ENCODE measurements around the gene CNKSR3. TPM values are rescaled to one million over a fixed set of nuclear protein-coding genes. Genes with fewer than 3 reads are reported as not detected.

The CNKSR3 gene

DNA sequence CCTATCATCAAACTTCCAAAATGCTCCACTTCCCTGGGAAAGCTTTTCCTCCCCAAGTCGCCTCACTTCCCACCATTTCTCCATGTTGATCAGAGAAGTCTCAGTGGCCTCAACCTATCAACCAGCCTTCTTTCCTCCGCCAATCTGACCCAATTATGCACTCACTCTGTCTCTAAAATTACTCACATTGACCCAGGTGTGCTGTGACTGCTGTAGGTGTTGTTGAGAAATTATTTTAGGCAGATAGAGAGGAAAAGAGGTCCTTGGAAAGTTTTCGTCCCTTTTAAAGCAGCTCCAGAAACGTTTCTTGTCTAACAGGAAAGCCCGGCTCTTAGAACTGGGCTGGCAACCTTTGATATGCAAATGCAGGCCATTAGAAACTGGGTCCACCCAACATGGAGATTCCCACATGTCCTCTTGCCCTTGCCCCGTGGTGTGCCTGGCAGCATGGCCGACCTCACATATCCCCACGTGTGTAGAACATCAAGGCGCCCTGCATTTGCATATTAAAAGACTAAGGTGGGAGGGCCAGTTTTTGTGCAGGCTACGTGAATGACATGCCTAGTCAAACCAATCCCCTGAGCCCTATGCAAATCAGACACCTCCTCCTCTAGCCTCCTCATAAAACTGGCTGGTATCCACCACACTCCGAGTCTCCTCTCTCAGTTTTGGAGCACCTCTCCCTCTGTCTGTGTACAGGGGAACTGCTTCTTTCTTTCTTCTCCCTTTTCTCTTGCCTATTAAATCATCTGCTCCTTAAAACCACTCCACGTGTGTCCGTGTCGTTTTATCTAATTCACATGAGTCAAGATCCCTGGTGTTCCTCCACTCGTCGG, 166.8 kb downstream of the CNKSR3 start:
- no peak overlapping the region for H2BK120ac ChIP-seq (ENCODE audit: low read depth, low read length)
- no peak overlapping the region for H2BK15ac ChIP-seq (replicated peaks; ENCODE audit: low read depth)
- DNase-seq: peak; percentile 89
- no peaks in the 10 kb centered on the region for H3K79me1 ChIP-seq (ENCODE audit: low read length)
- no peak overlapping the region for H4K8ac ChIP-seq (ENCODE audit: low read depth, low read length)
- H3K4me1 ChIP-seq (ENCODE audit: control insufficient read depth, low read depth, low read length): peaks cover 2% of the 10 kb centered on the region
- H3K36me3 ChIP-seq (ENCODE audit: control insufficient read depth, insufficient read depth, low read length): no peaks in the 10 kb centered on the region
- no peak overlapping the region for H3K18ac ChIP-seq (ENCODE audit: low read length)
- H2AK5ac ChIP-seq (ENCODE audit: low read length): no peak overlapping the region
- WGBS (ENCODE audit: extremely low coverage, insufficient coverage, low lambda C conversion rate): no CpG with 5 or more reads among the region's 16 CpGs
- H3K79me2 ChIP-seq (ENCODE audit: control insufficient read depth, insufficient read depth, low read length): no peaks in the 10 kb centered on the region
- no peak overlapping the region for H2BK5ac ChIP-seq (ENCODE audit: low read length)
- H3K4me2 ChIP-seq (ENCODE audit: low read length): no peak overlapping the region
- H3K4me3 ChIP-seq (ENCODE audit: low read length): no peak overlapping the region
- H3K27me3 ChIP-seq (ENCODE audit: insufficient read depth, low read length, poor library complexity): no peaks in the 10 kb centered on the region
- no peak overlapping the region for H3K23ac ChIP-seq (ENCODE audit: low read length)
- H3K4ac ChIP-seq (ENCODE audit: low read depth, low read length): no peak overlapping the region
- no peak overlapping the region for H3K9ac ChIP-seq (ENCODE audit: low read length)
- H3K56ac ChIP-seq (ENCODE audit: low read length): peak overlapping the region; percentile 6
- H4K5ac ChIP-seq (ENCODE audit: low read length): no peak overlapping the region
- no peak overlapping the region for H3K27ac ChIP-seq (ENCODE audit: low read depth, low read length)

DNA sequence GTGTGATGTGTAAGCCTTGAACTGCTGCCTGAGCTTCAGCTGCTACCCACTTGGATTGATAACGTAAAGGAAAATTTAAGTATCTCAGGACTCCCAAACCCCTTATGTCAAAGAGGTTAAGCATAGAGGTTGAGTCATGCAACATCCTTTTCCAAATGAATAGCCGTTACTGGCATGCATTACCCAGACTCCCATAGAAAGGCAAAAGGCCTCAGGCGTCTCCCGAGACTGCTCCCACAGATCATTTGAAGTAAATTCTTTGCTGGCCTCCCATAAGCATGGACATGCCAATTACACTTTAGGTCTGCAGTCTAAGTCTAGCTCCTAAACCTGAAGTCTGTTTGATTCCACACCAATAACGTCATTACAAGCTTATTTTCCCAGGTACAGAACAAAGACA, 168.6 kb downstream of the CNKSR3 start:
- DNase-seq: peak; percentile 41
- no peak overlapping the region for H3K4me3 ChIP-seq (ENCODE audit: low read length)
- H4K5ac ChIP-seq (ENCODE audit: low read length): no peak overlapping the region
- no peak overlapping the region for H3K27ac ChIP-seq (ENCODE audit: low read depth, low read length)
- no peaks in the 10 kb centered on the region for H3K79me2 ChIP-seq (ENCODE audit: control insufficient read depth, insufficient read depth, low read length)
- H3K18ac ChIP-seq (ENCODE audit: low read length): no peak overlapping the region
- H2BK15ac ChIP-seq (replicated peaks; ENCODE audit: low read depth): no peak overlapping the region
- H3K4me2 ChIP-seq (ENCODE audit: low read length): no peak overlapping the region
- H2BK5ac ChIP-seq (ENCODE audit: low read length): no peak overlapping the region
- no peak overlapping the region for H2AK5ac ChIP-seq (ENCODE audit: low read length)
- H3K4me1 ChIP-seq (ENCODE audit: control insufficient read depth, low read depth, low read length): peaks cover 2% of the 10 kb centered on the region
- no peaks in the 10 kb centered on the region for H3K27me3 ChIP-seq (ENCODE audit: insufficient read depth, low read length, poor library complexity)
- H3K4ac ChIP-seq (ENCODE audit: low read depth, low read length): no peak overlapping the region
- H3K56ac ChIP-seq (ENCODE audit: low read length): no peak overlapping the region
- H4K8ac ChIP-seq (ENCODE audit: low read depth, low read length): no peak overlapping the region
- H3K9ac ChIP-seq (ENCODE audit: low read length): no peak overlapping the region
- no peak overlapping the region for H3K23ac ChIP-seq (ENCODE audit: low read length)
- no peak overlapping the region for H2BK120ac ChIP-seq (ENCODE audit: low read depth, low read length)
- no peaks in the 10 kb centered on the region for H3K36me3 ChIP-seq (ENCODE audit: control insufficient read depth, insufficient read depth, low read length)
- no peaks in the 10 kb centered on the region for H3K79me1 ChIP-seq (ENCODE audit: low read length)
- no CpG with 5 or more reads among the region's 5 CpGs for WGBS (ENCODE audit: extremely low coverage, insufficient coverage, low lambda C conversion rate)

DNA sequence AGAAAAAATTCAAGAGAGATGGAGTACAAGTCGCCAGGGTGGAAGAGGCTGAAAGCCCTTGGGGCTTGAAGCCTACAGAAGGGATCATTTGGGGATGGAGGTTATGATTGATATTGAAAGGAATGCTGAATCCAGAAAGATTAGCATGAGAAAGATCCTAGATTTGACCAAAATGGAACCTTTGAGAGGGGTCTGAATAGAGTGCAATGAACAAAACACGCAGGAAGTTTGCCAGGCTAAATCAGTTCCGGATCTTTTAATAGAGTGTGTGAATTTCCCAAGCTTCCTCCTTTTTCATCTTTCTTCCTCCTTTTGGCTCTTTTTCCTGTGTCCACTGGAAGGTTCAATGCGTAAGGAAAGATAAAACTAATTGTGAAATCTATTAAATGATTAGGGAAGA, 169.1 kb downstream of the CNKSR3 start:
- Histone ChIP-seq H3K79me1 (ENCODE audit: low read length) (no peaks in the 10 kb centered on the region), H3K36me3 (ENCODE audit: control insufficient read depth, insufficient read depth, low read length) (no peaks in the 10 kb centered on the region), H2BK15ac (replicated peaks; ENCODE audit: low read depth) (peak overlapping the region; percentile 39), H3K4me1 (ENCODE audit: control insufficient read depth, low read depth, low read length) (peaks cover 2% of the 10 kb centered on the region), H2BK5ac (ENCODE audit: low read length) (no peak overlapping the region), H2BK120ac (ENCODE audit: low read depth, low read length) (no peak overlapping the region), H3K27me3 (ENCODE audit: insufficient read depth, low read length, poor library complexity) (no peaks in the 10 kb centered on the region), H3K79me2 (ENCODE audit: control insufficient read depth, insufficient read depth, low read length) (no peaks in the 10 kb centered on the region), H3K4me3 (ENCODE audit: low read length) (no peak overlapping the region), H3K27ac (ENCODE audit: low read depth, low read length) (no peak overlapping the region), H4K5ac (ENCODE audit: low read length) (no peak overlapping the region), H3K18ac (ENCODE audit: low read length) (no peak overlapping the region), H3K23ac (ENCODE audit: low read length) (no peak overlapping the region), H3K4me2 (ENCODE audit: low read length) (no peak overlapping the region), H4K8ac (ENCODE audit: low read depth, low read length) (no peak overlapping the region), H3K9ac (ENCODE audit: low read length) (no peak overlapping the region), H2AK5ac (ENCODE audit: low read length) (no peak overlapping the region), H3K4ac (ENCODE audit: low read depth, low read length) (no peak overlapping the region), H3K56ac (ENCODE audit: low read length) (no peak overlapping the region)
- WGBS (ENCODE audit: extremely low coverage, insufficient coverage, low lambda C conversion rate): no CpG with 5 or more reads among the region's 4 CpGs
- DNase-seq: no peak

Small RNA genes within 50 kb of the gene (small RNA-seq; reads per million reads assigned to genes)
- not detected for gene AL357075.2 (ENCODE audit: insufficient read depth)
